CD4-positive, alpha-beta T cell treated with Interleukin-21 for 1 hour (primary cell): ENCODE measurements around the gene CENPU.
"Not testable (repeated sequence)": the region's sequence is repeated elsewhere in the genome, so short reads cannot be mapped to it uniquely, and the experiment has no call there.

Experiments used
- DNase-seq: peaks from one replicate; pipeline ENCODE4 v3.0.0-alpha.2; 2020

Gene CENPU

DNA sequence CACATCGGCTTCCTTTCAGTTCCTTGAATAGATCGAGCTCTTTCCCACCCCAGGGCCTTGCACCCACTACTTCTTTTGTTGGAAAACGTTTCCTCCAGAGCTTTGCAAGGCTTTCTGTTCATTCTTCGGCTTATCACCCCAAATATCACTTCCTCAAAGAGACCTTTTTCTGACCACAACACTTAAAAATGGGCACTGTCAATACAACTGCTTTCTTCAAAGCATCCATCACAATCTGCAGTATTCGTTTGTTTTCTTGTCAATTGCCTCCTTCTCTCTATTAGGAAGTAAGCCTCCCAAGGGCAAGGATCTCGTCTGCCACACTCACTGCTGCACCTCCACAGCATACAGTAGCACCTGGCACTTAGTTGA, 17.7 kb upstream of the CENPU start:
- no peak for DNase-seq

DNA sequence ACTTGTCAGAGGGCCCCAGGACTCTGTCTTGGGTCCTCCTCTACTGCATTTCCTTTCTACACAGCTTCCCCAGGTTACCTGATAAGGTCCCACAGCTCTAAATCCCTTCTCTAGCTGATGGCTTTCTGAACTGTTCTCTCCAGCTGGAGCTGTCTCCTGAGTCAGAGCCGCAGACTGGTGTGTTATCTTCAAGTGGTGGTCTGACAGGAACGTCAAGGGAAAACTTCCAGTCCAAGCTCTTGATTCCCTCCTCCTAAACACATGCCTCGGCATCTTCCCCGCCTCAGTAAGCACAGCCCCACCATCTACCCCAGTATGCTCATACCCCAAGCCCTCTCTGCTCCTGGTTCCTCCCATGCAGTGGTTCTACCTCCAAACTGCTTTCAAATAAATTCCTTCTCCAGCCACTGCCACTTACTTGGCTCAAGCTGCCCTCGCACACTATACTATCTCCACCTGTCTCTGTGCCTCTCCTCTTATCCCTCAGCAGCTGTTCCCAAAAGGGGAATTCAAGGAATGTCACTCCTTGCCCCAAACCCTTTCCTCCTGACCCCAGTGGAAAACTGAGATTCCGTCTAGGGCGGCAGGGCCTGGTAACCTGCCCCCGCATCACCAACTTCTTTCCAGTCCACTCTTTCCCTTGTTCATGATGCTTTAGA, 17.2 kb upstream of the CENPU start:
- DNase-seq = no peak

DNA sequence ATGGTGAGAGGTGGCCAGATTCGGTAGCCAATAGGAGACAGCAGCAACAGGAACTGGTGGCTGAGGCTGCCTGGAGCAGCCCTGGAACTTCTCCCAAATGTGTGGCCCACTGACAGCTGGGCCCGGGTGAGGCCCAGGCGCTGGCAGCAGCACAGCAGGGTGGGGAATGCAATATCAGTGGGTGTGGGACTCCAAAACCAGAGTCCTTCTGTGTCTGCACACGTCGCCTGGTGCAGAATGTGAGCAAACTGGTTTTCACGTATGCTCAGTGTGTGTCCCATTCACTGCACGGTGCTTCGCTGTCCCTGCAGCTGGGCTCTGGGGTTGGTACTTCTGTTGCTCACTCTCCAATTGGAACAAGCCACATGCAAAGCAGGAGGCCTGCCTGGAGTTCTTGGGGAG, 14.4 kb upstream of the CENPU start:
- no peak for DNase-seq

DNA sequence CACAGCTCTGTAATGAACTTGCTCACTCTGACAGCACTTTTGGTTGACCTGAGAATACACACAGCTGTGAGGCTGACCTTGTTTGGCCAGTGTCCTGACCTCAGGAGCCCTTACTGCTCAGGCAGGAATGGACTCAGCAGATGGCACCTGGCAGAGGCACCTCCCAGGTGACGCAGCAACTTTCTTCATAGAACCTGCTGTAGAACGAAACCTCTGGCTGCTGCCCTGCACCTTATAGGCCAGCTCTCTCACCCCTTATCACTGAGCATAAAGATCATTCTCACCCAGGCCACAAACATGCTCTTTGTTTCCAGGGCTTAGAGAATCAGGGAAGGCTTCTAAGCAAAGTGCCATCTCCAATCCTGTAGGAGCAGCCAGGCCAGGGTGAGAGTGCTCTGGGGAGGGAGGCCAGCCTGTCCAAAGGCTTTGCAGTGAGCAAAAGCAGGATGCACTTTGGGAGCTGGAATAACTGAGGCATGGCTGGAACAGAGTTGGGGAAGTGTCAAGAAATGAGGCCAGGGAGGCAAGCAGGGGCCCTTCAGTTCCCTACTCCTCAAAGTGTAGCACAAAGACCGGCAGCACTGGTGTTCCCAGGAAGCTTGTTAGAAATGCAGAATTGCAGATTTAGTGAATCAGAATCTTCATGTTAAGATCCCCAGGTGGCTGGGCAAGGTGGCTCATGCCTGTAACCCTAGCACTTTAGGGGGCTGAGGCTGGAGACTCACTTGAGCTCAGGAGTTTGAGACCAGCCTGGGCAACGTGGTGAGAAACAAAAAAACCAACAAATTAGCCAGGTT, 13.3 kb upstream of the CENPU start:
- no peak for DNase-seq

DNA sequence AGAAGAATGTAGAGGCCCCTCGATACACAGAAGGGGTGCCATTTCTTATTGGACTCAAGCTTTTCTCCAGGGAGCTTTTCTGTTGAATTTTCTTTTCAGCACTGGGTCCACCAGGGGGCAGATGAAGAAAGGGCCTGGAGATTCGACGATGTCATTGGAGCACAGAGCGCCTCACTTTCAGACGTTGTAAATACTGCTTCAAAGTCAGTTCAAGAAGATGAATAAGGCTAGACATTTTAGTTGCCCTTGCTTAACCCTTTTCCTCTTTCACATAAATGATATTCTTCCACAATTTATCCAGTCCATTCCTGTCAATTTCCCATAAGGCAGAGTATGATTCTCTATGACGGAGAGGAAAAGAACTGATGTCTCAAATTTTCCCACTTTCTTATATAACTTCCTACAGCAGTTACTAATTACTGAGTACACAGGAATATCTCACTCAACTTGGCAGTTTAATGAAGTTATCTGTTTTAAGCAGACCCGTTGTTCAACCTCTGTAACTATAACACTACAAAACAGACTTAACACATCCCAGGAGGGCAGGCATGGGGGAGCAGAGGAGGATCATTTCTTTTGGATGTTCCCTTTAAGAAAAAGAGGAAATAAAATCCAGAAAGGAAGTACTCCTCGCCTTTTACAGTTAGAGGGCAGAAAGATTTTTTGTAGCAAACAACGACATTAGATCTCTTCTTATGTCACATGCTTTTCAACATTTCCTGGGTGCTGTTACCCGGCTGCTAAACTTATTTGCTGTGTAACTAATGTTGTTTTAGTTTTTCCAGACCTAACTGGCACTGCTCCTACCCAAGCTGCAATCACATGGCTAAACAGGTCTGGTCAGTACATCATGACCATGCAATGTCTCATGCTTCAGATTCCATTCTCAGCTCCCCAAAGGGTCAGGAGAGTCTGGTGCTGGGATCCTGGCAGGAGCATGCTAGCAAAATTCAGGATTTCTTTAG, 12.2 kb upstream of the CENPU start:
- peak; percentile 72 for DNase-seq

DNA sequence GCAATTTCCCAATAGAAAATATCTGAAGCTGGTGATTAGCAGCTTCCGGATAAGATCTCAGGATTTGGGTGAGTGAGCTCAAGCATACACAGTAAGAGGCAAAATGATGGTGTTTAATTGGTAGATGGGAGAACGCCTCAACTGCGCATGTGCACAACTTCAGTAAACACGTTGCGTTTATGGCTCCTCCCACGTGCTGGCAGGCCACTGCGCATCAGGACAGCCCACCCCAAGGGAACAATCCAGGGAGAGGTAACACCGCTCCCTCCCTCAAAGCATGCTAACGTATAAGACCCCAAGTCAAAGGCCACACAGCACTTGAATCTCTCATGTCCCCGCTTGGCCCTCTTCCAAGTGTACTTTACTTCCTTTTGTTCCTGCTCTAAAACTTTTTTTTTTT, 10.3 kb upstream of the CENPU start:
- DNase-seq = no peak

DNA sequence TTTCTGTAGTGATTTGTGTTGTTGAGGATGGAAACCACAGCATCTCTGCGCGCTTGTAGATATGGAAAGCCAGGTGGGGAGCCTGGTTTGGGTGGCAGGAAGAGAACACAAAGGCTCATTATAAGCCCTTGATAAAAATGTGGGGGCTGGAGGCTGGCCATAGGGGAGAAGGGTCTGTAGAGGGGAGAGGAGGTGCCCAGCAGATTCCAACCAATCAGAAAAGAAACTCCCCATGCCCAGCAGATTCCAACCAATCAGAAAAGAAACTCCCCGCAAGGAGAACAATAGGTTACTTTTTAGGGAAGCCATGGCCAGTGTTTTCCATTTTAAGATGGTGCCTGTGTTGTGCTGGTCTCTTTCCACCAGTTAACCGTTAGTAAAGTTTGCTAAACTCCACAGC, 9.8 kb upstream of the CENPU start:
- DNase-seq = no peak

DNA sequence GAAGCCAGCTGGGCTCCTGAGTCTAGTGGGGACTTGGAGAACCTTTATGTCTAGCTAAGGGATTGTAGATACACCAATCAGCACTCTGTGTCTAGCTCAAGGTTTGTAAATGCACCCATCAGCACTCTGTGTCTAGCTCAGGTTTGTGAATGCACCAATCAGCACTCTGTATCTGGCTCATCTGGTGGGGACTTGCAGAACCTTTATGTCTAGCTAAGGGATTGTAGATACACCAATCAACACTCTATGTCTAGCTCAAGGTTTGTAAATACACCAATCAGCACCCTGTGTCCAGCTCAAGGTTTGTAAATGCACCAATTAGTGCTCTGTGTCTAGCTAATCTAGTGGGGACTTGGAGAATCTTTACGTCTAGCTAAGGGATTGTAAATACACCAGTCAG, 7.8 kb upstream of the CENPU start:
- not testable (repeated sequence) for DNase-seq

DNA sequence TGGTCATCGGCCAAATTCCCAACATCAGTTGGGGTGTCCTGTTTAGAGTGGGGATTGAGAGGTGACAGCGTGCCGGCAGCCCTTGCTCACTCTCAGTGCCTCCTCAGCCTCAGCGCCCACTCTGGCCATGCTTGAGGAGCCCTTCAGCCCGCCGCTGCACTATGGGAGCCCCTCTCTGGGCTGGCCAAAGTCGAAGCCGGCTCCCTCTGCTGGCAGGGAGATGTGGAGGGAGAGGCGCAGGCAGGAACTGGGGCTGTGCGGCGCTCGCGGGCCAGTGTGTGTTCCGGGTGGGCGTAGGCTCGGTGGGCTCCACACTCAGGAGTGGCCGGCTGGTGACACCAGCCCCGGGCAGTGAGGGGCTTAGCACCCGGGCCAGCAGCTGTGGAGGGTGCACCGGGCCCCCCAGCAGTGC, 7.1 kb upstream of the CENPU start:
- DNase-seq = no peak

DNA sequence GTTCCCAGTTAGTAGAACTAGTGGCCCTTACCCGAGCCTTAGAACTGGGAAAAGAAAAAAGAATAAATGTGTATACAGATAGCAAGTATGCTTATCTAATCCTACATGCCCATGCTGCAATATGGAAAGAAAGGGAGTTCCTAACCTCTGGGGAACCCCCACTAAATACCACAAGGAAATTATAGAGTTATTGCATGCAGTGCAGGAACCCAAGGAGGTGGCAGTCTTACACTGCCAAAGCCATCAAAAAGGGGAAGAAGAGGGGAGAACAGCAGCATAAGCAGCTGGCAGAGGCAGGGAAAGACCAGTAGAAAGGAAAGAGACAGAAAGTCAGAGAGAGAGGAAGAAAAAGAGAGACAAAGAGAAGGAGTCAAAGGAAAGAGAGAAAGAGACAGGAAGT, 5.7 kb upstream of the CENPU start:
- not testable (repeated sequence) for DNase-seq

DNA sequence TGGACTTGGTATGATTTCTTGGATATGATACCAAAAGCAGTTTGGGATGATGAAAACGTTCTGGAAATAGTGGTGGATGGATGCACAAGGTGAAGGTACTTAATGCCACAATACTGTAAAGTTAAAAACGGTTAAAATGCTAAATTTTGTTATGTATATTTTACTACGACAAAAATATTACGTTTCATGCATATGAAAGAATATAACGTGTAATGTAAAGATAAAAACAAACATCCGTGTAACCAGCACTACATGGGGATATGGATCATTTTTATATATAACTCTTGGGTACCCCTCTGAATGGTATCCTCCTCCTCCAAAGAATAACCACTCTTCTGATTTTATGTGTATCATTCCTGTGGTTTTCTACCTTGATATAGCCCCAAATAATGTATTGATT, 862 bp upstream of the CENPU start:
- no peak for DNase-seq

DNA sequence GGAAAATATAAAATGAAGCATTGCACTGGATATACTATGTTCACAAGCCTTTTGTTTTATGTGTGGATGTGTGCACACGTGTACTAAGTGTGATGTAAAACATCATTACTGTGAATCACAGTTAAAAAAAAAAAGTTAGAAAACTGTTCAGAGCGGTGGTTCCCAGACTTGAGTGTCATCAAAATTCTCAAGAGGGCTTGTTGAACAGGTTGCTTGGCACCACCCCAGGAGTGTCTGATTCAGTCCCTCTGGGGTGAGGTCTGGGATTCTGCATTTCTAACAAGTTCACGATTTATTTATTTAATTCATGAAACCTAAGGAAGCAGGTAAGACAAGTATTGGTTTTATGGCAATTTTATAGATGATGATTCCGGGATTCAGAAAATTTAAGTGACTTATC, 1.8 kb downstream of the CENPU start:
- no peak for DNase-seq

DNA sequence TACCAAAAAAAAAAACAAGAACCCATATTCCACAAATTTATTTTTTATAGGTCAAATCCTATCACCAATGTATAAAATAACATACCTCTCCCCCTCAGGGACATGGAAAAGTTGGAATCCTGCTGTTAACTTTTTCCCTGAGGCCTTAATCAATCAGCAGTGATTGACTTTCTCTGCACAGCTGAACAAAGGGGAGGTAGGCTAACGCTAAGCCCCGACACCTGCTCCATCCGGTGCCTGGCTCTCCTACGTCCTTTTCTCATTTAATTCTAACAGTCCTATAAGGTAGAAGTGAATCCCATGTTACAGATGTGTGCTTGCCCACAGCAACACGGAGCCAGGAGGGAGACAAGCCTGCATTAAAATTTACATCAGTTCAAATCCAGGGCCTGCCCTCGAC, 2.8 kb downstream of the CENPU start:
- no peak for DNase-seq

DNA sequence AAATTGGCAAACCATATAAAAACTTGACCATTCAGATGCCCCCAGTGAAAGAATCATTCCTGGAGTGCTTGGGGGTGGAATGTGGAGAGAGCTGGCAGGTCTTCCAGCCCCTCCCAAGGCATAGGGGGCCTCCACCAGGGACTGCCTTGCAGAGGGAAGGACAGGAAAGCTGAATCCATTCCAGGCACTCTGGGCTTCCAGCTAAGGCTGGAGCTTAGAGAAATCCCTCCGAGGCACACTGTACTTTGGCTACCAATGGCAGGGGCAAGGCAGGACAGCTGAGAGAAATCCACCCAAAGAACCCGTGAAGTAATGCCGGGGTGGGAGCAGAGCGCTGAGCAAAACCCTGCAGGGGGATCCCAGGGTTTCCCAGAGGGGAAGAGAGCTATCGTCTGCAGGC, 4.0 kb downstream of the CENPU start:
- no peak for DNase-seq

DNA sequence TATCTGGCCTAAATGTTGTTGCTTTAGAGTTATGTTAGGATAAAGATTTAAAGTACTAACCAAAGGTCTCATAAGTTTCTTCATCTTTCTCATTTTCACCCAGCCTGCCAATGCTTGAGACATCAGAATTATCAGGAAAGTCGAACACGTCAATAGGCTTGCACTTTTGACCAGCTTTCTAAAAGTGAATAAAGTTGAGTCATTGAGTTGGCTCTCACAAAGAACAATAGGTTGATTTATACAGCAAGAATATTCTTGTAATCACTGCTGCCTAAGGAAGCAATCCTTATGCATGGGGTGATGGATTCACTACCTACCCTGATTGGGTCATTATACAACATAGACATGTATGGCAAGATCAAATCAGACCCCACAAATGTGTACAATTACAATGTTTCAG, 5.0 kb downstream of the CENPU start:
- no peak for DNase-seq

DNA sequence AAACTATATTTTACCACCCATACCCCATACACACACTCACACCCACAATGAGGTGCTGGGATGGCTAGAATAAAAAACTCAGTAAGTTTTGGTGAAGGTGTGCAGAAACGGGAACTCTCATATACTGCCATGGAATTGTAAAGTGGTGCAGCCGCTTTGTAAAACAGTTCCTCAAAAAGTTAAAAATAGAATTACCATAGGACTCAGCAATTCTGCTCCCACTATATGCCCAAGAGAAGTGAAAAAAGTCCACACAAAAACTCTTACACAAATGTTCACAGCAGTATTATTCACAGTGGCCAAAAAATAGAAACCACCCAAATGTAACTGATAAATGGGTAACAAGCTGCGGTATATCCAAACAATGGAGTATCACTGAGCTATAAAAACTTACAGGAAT, 6.5 kb downstream of the CENPU start:
- no peak for DNase-seq

DNA sequence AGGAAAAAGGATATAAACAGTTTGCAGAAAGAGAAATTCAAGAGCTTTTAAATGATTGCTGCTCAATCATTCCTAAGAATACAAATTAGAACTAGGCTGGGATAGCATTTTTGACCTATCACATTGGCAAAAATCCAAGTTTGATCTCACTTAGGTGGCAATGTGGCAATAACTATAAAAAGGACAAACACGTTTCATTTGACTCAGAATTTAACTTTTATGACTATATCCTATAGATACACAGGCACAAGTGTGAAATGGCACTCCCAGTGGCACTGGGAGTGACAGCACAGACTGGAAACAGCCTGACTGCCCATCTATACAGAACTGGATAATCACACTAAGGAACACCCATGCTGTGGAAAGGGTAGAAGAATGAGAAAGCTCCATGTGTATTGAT, 11.1 kb downstream of the CENPU start:
- DNase-seq = no peak

DNA sequence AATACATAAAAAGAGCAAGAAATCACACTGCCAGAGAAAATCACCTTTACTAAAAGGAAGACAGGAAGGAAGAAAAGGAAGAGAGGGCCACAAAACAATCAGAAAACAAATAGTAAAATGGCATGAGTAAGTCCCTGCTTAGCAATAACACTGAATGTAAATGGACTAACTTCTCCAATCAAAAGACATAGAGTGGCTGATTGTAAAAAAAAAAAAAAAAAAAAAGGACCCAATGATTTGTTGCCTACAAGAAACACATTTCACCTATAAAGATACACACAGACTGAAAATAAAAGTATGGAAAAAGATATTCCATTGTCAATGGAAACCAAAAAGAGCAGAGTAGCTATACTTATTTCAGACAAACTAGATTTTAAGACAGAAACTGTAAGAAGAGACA, 12.6 kb downstream of the CENPU start:
- DNase-seq = no peak

DNA sequence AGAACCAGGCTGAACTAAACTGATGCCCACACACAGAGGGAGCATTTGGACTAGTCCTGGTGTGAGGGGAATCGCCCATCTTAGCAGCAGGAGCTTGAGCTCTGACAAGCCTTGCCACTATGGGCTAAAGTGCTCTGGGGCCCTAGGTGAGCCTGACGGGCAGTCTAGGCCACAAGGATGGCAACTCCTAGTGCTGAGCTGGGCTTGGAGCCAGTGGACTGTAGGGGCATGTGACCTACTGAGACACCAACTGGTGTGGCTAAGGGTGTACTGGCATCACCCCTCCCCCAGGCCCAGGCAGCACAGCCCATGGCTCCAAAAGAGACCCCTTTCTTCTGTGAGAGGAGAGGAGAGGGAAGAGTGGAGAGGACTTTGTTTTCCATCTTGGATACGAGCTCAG, 14.5 kb downstream of the CENPU start:
- DNase-seq = no peak

DNA sequence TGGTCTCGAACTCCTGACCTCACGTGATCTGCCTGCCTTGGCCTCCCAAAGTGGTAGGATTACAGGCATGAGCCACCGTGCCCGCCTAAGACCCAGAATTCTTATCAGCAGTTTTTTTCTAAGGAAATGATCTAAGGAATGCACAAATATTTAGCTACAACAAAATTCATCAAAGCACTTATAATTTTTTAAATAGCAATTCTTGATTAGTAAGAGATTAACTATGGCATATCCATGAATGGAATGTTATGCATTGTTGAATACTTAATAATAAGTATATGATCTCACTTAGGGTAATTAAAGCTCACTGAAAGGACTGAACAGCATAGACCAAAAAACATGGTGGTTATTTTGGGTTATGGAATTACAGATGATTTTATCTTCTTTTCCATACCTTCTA, 18.4 kb downstream of the CENPU start:
- no peak for DNase-seq

DNA sequence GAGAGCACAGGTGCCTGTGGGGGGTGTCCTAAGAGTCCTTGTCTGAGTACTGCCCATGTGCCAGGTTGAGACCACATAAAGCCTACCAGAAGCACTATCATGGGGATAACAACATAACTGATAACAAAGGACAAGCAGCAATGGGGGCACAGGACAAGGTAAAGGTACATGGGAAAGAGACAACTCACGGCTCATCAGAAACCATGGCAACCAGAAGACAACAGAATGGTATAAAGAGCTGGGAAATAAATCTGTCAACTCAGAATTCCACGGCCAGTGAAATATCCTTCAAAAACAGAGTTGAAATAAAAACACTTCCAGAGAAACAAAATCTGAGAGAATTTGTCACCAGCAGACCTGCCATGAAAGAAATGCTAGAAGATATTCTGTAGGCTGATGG, 20.0 kb downstream of the CENPU start:
- DNase-seq = no peak

DNA sequence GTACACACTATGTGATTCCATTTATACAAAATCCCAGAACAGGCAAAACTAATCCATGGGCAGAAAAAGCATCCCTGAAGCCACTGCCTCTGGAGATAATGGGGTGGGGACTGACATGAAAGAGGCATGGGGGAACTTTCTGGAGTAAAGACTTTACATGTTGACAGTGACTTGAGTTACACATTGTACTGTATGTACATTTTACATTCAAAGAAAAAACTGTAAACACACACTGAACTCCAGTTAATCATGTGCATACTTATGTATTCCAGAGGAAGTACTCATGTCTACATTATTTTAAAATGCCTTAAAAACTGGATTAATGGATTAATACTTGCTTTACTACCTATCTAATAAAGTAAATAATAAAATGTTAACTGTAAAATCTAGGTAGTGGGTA, 21.6 kb downstream of the CENPU start:
- no peak for DNase-seq

DNA sequence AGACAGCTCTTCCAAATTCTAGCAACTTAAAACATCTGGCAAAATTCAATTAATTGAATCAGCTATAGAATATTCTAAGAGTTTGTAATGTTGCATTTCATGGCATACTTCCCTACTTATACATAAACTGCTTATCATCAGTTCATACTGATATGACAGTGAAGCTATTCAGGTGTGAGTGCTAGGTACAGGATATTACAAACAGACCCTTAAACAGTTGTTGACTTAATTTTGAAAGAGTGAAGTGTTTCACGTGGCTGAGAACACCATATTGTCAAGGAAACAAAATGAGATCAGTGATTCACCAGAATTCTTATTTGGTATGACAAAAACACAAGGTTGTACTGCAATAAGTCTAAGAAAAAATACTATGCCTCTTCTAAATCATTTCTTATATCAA, 27.4 kb downstream of the CENPU start:
- DNase-seq = no peak

DNA sequence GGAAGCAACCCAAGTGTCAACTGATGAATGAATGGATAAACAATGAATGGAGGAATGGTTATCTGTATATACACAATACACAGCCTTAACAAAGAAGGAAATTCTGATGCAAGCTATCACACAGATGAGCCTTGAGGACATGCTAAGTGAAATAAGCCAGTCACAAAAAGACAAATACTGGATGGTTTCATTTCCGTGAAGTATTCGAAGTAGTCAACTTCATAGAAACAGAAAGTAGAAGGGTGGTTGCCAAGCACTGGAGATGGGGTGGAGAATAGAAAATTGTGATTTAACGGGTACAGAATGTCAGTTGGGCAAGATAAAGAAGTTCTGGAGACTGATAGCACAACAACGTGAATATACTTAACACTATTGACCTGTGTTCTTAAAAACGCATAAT, 28.2 kb downstream of the CENPU start:
- DNase-seq = peak; percentile 13
